NCI-H524 (cell line): ENCODE measurements around the gene MCTP2.
"Not testable (repeated sequence)": the region's sequence is repeated elsewhere in the genome, so short reads cannot be mapped to it uniquely, and the experiment has no call there.

ENCODE experiments used
- DNase-seq, 2 experiments: peaks; one replicate each; lab custom pipeline; 2025; lab: John Stamatoyannopoulos, UW

MCTP2 gene

GRCh38 chr15:94235041-94235440 is 3.7 kb downstream of the MCTP2 start:
- DNase-seq = no peak

- DNase-seq = no peak
These were observed 4.3 kb downstream of the MCTP2 start for GRCh38 chr15:94235646-94236045.

DNA sequence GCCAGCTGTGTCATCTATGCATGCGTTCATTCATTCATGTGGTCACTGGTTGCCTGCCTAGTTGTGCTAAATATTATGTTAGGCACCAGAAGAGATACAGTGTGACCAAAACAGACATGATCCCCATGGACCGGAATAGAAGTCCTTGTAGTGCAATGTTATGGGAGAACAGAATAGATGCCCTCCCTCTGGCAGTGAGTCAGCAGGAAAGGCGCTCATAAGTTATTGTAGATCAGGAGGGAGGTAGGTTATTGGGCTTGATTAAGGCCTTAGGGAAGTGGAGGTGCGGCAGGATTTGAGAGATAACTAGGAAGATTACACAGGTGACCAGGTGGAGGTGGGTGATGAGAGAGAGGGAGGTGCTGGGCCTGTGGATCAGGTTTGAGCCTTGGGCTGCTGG is 5.2 kb downstream of the MCTP2 start:
- DNase-seq = no peak

DNA sequence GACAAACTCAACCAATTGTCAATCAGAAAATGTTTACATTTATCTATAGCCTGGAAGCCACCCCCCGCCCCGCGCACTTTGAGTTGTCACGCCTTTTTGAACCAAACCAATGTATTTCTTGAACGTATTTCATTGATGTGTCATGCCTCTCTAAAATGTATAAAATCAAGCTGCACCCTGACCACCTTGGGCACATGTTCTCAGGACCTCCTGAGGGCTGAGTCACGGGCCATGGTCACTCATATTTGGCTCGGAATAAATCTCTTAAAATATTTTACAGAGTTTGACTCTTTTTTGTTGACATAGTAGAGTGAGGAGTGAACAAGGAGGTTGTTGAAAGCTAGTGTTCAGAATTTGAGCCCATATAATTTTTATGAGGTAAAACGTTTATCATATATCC is 6.5 kb downstream of the MCTP2 start:
- DNase-seq = no peak

DNA sequence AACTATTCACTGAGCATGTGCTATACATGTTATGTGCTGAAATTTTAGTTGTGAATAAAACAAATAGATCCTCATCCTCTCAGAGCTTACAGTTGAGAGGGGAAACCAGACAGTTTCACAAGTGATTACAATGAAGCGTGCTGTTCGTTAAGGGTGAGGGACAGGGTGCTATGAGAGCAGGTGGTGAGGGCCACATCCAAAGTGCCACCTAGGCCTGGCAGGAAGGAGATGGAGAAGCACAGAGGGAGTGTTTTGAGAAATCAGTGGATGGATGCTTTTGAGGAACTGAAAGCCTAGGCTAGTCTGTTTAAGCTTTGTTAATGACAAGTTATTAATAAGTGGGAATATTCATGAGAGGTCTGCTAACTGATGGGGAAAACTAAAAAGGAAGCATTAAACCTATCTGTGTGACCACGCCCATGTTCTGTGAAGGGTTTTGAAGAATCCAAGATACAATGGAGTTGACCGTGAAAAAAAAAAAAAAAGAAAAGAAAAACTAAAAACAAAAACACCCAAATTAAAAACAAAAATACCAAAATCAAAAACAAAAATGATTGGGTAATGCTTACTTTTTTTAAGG is 7.3 kb downstream of the MCTP2 start:
- DNase-seq = no peak

GRCh38 chr15:94239474-94239873 is 8.1 kb downstream of the MCTP2 start:
- DNase-seq = no peak

DNA sequence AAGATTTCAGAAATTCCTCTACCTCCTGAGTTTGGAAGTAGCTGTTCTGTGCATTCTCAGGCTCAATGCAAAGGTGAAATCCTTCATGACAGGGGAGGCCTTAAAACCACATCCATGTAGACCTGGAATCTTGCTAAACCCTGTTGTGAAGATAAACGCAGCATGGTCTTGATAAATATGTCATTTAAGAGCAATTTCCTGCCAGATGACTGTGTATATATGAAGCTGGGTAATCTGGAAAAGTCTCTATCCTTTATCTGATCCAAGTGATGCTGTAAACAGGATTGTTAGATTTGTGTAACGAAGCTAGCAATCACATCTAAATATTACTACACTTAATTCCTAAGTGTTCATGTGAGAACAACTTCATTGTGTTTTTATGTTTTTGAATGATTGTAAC is 9.1 kb downstream of the MCTP2 start:
- DNase-seq = no peak

DNA sequence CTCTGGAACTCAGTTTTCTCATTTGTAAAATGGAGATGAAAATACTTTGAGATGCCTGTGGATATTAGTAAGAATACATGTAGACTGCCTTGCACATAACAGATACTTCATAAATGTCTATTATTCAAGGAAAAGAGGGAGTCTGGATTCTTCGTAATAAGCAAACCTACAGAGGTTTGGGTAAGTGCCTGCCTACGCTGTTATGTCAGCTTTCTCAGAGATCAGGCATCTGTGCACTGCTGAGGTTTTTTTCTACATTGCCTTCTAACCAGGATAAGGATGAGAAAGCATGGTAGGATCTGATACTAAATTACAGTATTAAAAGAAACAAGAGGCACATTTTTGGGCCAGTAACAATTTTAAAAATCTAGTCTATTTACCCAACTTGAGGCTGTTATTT is 10.9 kb downstream of the MCTP2 start:
- DNase-seq = no peak

DNA sequence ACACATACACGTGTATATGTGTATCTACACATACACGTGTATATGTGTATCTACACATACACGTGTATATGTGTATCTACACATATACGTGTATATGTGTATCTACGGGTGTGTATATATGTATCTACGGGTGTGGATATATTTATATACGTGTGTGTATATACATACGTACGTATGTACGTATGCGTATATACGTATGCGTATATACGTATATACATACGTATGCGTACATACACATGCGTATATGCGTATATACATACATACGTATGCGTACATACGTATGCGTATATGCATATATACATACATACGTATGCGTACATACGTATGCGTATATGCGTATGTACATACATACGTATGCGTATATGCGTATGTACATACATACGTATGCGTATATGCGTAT is 11.6 kb downstream of the MCTP2 start:
- not testable (repeated sequence) for DNase-seq

GRCh38 chr15:94243418-94243817 is 12.1 kb downstream of the MCTP2 start:
- DNase-seq = no peak

- no peak for DNase-seq
These were observed 14.7 kb downstream of the MCTP2 start for GRCh38 chr15:94246016-94246415.

GRCh38 chr15:94247789-94248638 is 16.7 kb downstream of the MCTP2 start:
- DNase-seq = no peak

DNA sequence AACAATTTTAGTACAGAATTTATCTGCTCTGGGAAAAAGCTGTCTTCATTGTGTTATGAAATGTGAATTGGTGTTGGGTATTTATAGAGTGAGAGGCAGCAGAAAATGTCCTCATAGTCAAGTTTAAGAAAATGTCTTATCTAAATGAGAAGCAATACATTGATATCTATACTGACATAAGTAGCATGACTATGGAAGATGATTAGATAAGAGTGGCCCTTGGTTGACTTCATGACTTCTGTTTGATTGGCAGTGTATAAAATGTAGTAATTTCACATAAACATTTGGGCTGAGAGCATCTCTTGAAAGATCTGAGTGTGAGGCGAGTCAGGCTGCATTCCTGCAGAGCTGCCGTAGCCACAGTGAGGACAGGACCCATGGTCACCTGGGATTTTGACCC is 19.4 kb downstream of the MCTP2 start:
- DNase-seq = no peak

GRCh38 chr15:94252223-94252766 is 20.9 kb downstream of the MCTP2 start:
- no peak for DNase-seq

- no peak for DNase-seq
These were observed 21.6 kb downstream of the MCTP2 start for GRCh38 chr15:94252906-94253491.

- DNase-seq = no peak
These were observed 22.4 kb downstream of the MCTP2 start for GRCh38 chr15:94253742-94254141.

- no peak for DNase-seq
These were observed 24.2 kb downstream of the MCTP2 start for GRCh38 chr15:94255540-94255939.

- DNase-seq = no peak
These were observed 25.1 kb downstream of the MCTP2 start for GRCh38 chr15:94256511-94256910.

- not testable (repeated sequence) for DNase-seq
These were observed 26.4 kb downstream of the MCTP2 start for GRCh38 chr15:94257776-94258175.

DNA sequence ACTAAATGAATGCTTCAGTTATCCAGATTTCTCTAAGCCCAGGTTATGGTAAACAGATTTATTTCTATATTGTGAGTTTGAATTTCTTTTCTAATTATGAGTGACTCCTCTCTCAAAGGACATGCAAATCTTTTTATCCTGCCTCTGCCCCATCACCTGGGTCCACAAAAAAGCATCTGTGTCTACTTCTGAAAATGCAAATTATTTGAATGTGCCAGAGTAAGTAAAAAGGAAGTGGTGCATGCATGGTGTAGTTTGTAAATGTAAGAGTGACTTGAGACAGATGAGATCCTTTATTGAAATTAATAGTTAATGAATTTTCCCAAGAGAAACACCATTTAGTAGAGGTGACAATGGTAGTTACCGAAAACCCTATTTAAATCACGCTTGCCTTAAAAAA is 26.9 kb downstream of the MCTP2 start:
- no peak for DNase-seq

GRCh38 chr15:94259121-94259751 is 27.9 kb downstream of the MCTP2 start:
- DNase-seq = no peak

DNA sequence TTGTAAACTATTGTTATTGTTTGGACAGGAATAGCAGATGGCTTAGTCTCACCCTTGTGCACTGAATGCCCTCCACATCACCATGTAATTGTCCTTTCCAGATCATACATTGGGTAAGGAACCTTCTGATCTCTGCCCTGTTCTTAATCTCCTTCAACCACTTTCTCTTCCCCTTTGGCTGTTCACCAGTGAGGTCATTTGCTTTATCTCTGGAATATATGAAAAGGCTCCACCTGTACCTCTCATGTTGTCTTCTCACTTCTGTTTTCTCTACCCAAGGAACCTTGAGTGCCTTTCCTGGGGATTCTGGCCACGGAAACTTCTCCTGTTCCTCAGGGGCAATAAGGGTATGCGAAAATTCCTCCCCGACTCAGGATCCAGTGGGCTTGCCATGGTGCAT is 28.5 kb downstream of the MCTP2 start:
- no peak for DNase-seq

- DNase-seq = no peak
These were observed 30.8 kb downstream of the MCTP2 start for GRCh38 chr15:94262201-94262600.
